GM04504 (cell line): ENCODE data around the gene NHEJ1.

Source experiments
- DNase-seq: peaks from one replicate; pipeline ENCODE4 v3.0.0-alpha.2; 2012; ENCODE audit warnings: low read depth

NHEJ1 gene

GRCh38 chr2:219028996-219029828 lies 131.4 kb downstream of the NHEJ1 start:
- DNase-seq, result no peak

GRCh38 chr2:219028141-219028540 lies 132.5 kb downstream of the NHEJ1 start:
- DNase-seq, result no peak

GRCh38 chr2:219027511-219028055 lies 133.0 kb downstream of the NHEJ1 start:
- DNase-seq, result no peak

GRCh38 chr2:219026946-219027345 lies 133.7 kb downstream of the NHEJ1 start:
- DNase-seq, result no peak

GRCh38 chr2:219025637-219026585 lies 134.7 kb downstream of the NHEJ1 start:
- DNase-seq, result no peak
